D721Med (cell line): ENCODE data around the gene RSU1.

Source experiments
- DNase-seq: peaks from one replicate; pipeline ENCODE4 v3.0.0; 2011; ENCODE audit warnings: low spot score; ENCODE audit not compliant: insufficient read length
- FAIRE-seq: peaks from 2 replicates; lab custom pipeline; 2011; peaks lifted over from hg19 to GRCh38; lab: Jason Lieb, UNC
- CTCF ChIP-seq: IDR thresholded peaks from 2 replicates; pipeline ENCODE4 v1.5.1; 2012; ENCODE audit warnings: mild to moderate bottlenecking, control low read depth; ENCODE audit not compliant: insufficient read depth; ENCODE audit errors: missing control alignments

RSU1 gene

GRCh38 chr10:16603308-16603707 is 213.9 kb downstream of the RSU1 start:
- DNase-seq, result peak; percentile 66
- TF ChIP-seq CTCF, result no peak
- FAIRE-seq, result peak; percentile 82

- no peak for DNase-seq
- peak; percentile 46 for FAIRE-seq
- TF ChIP-seq CTCF, result no peak
Measured at GRCh38 chr10:16602104-16602775, 215.0 kb downstream of the RSU1 start.

- no peak for TF ChIP-seq CTCF
- no peak for DNase-seq
- no peak for FAIRE-seq
Measured at GRCh38 chr10:16599662-16600061, 217.6 kb downstream of the RSU1 start.

GRCh38 chr10:16597656-16598055 is 219.6 kb downstream of the RSU1 start:
- DNase-seq (no peak), FAIRE-seq (no peak)
- no peak for TF ChIP-seq CTCF

GRCh38 chr10:16592378-16592777 is 224.8 kb downstream of the RSU1 start:
- FAIRE-seq (no peak), DNase-seq (no peak)
- no peak for TF ChIP-seq CTCF

GRCh38 chr10:16586358-16587138 is 230.7 kb downstream of the RSU1 start:
- TF ChIP-seq CTCF, result no peak
- no peak for FAIRE-seq
- no peak for DNase-seq

- FAIRE-seq (no peak), DNase-seq (no peak)
- TF ChIP-seq CTCF, result no peak
Measured at GRCh38 chr10:16585103-16585502, 232.1 kb downstream of the RSU1 start.
